HEK293 (cell line): Measurements from ENCODE around the gene SPARC.

Experiments
- BCL6B ChIP-seq: fragments of 450-650 bp; formaldehyde crosslinking; IDR thresholded peaks from 2 replicates; pipeline ENCODE4 v1.5.1; 2017; ENCODE audit warnings: missing biosample characterization, missing genetic modification characterization
- CTCF ChIP-seq: fragments of 450-650 bp; formaldehyde crosslinking; IDR thresholded peaks from 2 replicates; pipeline ENCODE4 v1.5.1; 2016; ENCODE audit warnings: missing biosample characterization, missing genetic modification characterization
- MYNN ChIP-seq: fragments of 450-650 bp; formaldehyde crosslinking; IDR thresholded peaks from 2 replicates; pipeline ENCODE4 v1.5.1; 2016; ENCODE audit warnings: missing biosample characterization, missing genetic modification characterization, borderline replicate concordance
- TCF7L2 ChIP-seq: IDR thresholded peaks from 2 replicates; pipeline ENCODE4 v1.6.1; 2011; ENCODE audit warnings: low read depth, mild to moderate bottlenecking, inconsistent platforms, low read length, moderate library complexity, borderline replicate concordance
- ZNF274 ChIP-seq, 2 experiments: fragments of 200-500 bp in 1 of 2; fragments of 450-650 bp in 1 of 2; sonication (Bioruptor generic) in 1 of 2; formaldehyde crosslinking in 1 of 2; IDR thresholded peaks; 2 replicates each; pipeline versions ENCODE4 v1.5.1 to v1.6.1; 2014 to 2016; ENCODE audit warnings: borderline replicate concordance in 1 of 2, inconsistent platforms in 1 of 2, low read length in 1 of 2, missing biosample characterization in 1 of 2, missing genetic modification characterization in 1 of 2
- ZNF76 ChIP-seq: fragments of 450-650 bp; formaldehyde crosslinking; IDR thresholded peaks from 2 replicates; pipeline ENCODE4; 2016; ENCODE audit warnings: low read depth, missing biosample characterization, missing genetic modification characterization, borderline replicate concordance
- ZNF768 ChIP-seq: fragments of 450-650 bp; formaldehyde crosslinking; IDR thresholded peaks from 2 replicates; pipeline ENCODE4 v1.5.1; 2018; ENCODE audit warnings: missing biosample characterization, mild to moderate bottlenecking, missing genetic modification characterization
- ZNF830 ChIP-seq: fragments of 450-650 bp; IDR thresholded peaks from 2 replicates; pipeline ENCODE4 v1.5.0; 2018; ENCODE audit warnings: missing biosample characterization, missing genetic modification characterization, low read depth, mild to moderate bottlenecking, moderate library complexity
- ZSCAN30 ChIP-seq: fragments of 450-650 bp; IDR thresholded peaks from 2 replicates; pipeline ENCODE4 v1.5.1; 2018; ENCODE audit warnings: missing biosample characterization, mild to moderate bottlenecking, missing genetic modification characterization, moderate library complexity
- TF ChIP-seq, protein P1 (sequence below): fragments of 450-650 bp; formaldehyde crosslinking; IDR thresholded peaks from 2 replicates; pipeline ENCODE4 v1.5.1; 2016; ENCODE audit warnings: missing biosample characterization, missing genetic modification characterization
- TF ChIP-seq, protein P2 (sequence below): fragments of 450-650 bp; formaldehyde crosslinking; IDR thresholded peaks from 2 replicates; pipeline ENCODE4 v1.5.1; 2016; ENCODE audit warnings: missing biosample characterization, missing genetic modification characterization

DNA sequence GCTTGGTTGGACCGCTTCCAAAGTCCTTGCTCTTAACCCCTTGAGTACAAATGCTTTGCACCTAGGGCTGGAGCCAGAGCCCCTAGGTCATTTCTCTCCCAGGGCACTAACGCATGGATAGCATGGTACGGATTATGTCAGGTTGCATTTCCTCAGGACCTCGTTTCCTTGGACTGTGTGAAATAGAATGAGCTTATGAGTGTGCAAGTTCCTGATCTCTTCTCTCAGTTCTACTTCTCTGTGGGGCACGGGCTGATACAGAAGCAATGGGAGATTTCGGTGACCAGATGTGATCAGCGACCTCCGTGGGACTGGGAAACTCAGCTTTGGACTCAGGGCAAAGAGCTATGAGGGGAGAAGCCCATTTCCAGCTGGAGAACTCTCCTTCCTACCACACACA, 14.2 kb downstream of the SPARC start:
- TF ChIP-seq ZNF830 (no peak), ZSCAN30 (tag by site-specific recombination) (no peak), ZNF76 (tag by site-specific recombination) (no peak), BCL6B (tag by site-specific recombination) (no peak), MYNN (tag by site-specific recombination) (no peak), CTCF (tag by site-specific recombination) (no peak), ZNF768 (tag by site-specific recombination) (no peak), TCF7L2 (no peak), ZNF274 (IDR thresholded peaks at IDR 0.05; ENCODE audit: low read length) (no peak), ZNF274 (tag by site-specific recombination; IDR thresholded peaks at IDR 0.05; ENCODE audit: borderline replicate concordance) (no peak)
- TF ChIP-seq, protein P1, sequence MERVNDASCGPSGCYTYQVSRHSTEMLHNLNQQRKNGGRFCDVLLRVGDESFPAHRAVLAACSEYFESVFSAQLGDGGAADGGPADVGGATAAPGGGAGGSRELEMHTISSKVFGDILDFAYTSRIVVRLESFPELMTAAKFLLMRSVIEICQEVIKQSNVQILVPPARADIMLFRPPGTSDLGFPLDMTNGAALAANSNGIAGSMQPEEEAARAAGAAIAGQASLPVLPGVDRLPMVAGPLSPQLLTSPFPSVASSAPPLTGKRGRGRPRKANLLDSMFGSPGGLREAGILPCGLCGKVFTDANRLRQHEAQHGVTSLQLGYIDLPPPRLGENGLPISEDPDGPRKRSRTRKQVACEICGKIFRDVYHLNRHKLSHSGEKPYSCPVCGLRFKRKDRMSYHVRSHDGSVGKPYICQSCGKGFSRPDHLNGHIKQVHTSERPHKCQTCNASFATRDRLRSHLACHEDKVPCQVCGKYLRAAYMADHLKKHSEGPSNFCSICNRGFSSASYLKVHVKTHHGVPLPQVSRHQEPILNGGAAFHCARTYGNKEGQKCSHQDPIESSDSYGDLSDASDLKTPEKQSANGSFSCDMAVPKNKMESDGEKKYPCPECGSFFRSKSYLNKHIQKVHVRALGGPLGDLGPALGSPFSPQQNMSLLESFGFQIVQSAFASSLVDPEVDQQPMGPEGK (tag by site-specific recombination): no peak
- TF ChIP-seq, protein P2, sequence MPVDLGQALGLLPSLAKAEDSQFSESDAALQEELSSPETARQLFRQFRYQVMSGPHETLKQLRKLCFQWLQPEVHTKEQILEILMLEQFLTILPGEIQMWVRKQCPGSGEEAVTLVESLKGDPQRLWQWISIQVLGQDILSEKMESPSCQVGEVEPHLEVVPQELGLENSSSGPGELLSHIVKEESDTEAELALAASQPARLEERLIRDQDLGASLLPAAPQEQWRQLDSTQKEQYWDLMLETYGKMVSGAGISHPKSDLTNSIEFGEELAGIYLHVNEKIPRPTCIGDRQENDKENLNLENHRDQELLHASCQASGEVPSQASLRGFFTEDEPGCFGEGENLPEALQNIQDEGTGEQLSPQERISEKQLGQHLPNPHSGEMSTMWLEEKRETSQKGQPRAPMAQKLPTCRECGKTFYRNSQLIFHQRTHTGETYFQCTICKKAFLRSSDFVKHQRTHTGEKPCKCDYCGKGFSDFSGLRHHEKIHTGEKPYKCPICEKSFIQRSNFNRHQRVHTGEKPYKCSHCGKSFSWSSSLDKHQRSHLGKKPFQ (tag by site-specific recombination): no peak
